Measurements from ENCODE around the gene SIGLEC5.
"Not testable (repeated sequence)": the region's sequence is repeated elsewhere in the genome, so short reads cannot be mapped to it uniquely, and the experiment has no call there.

SIGLEC5 gene

GRCh38 chr19:51630315-51630714 lies at the start of gene SIGLEC5:
Gene SIGLEC5, minus strand, starts transcription at chr19:51630401. Its CDS starts 66 bp downstream, at chr19:51630335.
- not testable (repeated sequence) for H3K27ac ChIP-seq

- H3K27ac ChIP-seq: no peak overlapping the region
- TF ChIP-seq CTCF (conservative IDR thresholded peaks at IDR 0.05) (no peak), ZFX (IDR thresholded peaks at IDR 0.05) (no peak)
These were observed 46.4 kb upstream of the SIGLEC5 start for GRCh38 chr19:51676566-51677083.

GRCh38 chr19:51675911-51676565 lies 45.8 kb upstream of the SIGLEC5 start:
- TF ChIP-seq CTCF (conservative IDR thresholded peaks at IDR 0.05): peak; percentile 70
- not testable (repeated sequence) for H3K27ac ChIP-seq

GRCh38 chr19:51668216-51668615 lies 38.0 kb upstream of the SIGLEC5 start:
- no peak overlapping the region for H3K27ac ChIP-seq
- TF ChIP-seq CTCF (conservative IDR thresholded peaks at IDR 0.05): no peak
- no peak for TF ChIP-seq ZFX (IDR thresholded peaks at IDR 0.05)

- TF ChIP-seq CTCF (conservative IDR thresholded peaks at IDR 0.05) (no peak; the same call in 1 of the 2 replicates), ZFX (IDR thresholded peaks at IDR 0.05) (no peak)
- no peak overlapping the region for H3K27ac ChIP-seq
These were observed 34.8 kb upstream of the SIGLEC5 start for GRCh38 chr19:51664997-51665396.

- no peak for TF ChIP-seq CTCF (conservative IDR thresholded peaks at IDR 0.05)
- no peak for TF ChIP-seq ZFX (IDR thresholded peaks at IDR 0.05)
- H3K27ac ChIP-seq: no peak overlapping the region
These were observed 33.9 kb upstream of the SIGLEC5 start for GRCh38 chr19:51664131-51664530.

GRCh38 chr19:51663650-51664049 lies 33.4 kb upstream of the SIGLEC5 start:
- TF ChIP-seq CTCF (conservative IDR thresholded peaks at IDR 0.05) (no peak), ZFX (IDR thresholded peaks at IDR 0.05) (no peak)
- H3K27ac ChIP-seq: no peak overlapping the region

All from C4-2B (cell line).